G401 (cell line): ENCODE measurements around the gene CCL2. TPM values are rescaled to one million over a fixed set of nuclear protein-coding genes. Genes with fewer than 3 reads are reported as not detected.

Experiments
- DNase-seq: peaks from one replicate; pipeline ENCODE4 v3.0.0-alpha.2; 2015; ENCODE audit warnings: low spot score
- in situ Hi-C: cut with HindIII; loops from 2 replicates; pipeline ENCODE4 v1.10.0; 2016; ENCODE audit warnings: low sequenced_read_pairs, mixed read lengths
- total RNA-seq: library from RNA; depleted of rRNA; stranded (reverse); fragments of >200 nt; shearing (Covaris generic); gene quantifications from 2 replicates; pipeline ENCODE4 v1.2.3, GENCODE V29; 2014

CCL2 gene
- total RNA-seq, 1 experiment from 2014 or later: not detected

GRCh38 chr17:34236281-34236892, 18.7 kb upstream of the CCL2 start:
- in situ Hi-C loops: no loop called here
- DNase-seq: no peak

GRCh38 chr17:34237458-34237857, 17.6 kb upstream of the CCL2 start:
- DNase-seq: no peak
- in situ Hi-C loops: no loop called here

DNA sequence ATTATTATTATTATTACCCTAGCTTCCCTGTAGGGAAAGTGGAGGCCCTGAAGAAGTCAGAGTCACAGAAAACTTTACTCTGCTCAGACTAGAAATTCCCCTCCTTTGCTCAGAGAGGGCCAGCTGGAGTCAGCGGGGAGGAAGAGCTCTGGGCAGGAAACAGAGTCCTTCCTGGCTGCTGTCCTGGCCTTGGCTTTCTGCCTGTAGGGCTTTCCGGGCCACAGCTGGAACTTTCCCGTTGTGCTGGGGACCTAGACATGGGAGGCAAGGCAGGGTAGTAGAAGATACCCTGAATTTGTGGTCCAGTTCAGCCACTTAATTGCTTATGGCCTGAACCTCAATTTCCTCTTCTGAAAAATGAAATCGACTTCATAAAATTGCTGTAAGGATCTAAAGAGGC, 14.0 kb upstream of the CCL2 start:
- DNase-seq: peak; percentile 7
- in situ Hi-C loops: no loop called here

GRCh38 chr17:34242587-34243363, 12.3 kb upstream of the CCL2 start:
- in situ Hi-C loops: no loop called here
- DNase-seq: no peak

- in situ Hi-C loops: no loop called here
- no peak for DNase-seq
These were observed 11.4 kb upstream of the CCL2 start for GRCh38 chr17:34243364-34244320.

- in situ Hi-C loops: no loop called here
- DNase-seq: no peak
These were observed 9.7 kb upstream of the CCL2 start for GRCh38 chr17:34245351-34245905.

GRCh38 chr17:34246446-34246845, 8.6 kb upstream of the CCL2 start:
- DNase-seq: no peak
- in situ Hi-C loops: no loop called here

GRCh38 chr17:34246881-34247280, 8.2 kb upstream of the CCL2 start:
- no peak for DNase-seq
- in situ Hi-C loops: no loop called here

GRCh38 chr17:34248511-34249024, 6.5 kb upstream of the CCL2 start:
- DNase-seq: no peak
- in situ Hi-C loops: no loop called here

DNA sequence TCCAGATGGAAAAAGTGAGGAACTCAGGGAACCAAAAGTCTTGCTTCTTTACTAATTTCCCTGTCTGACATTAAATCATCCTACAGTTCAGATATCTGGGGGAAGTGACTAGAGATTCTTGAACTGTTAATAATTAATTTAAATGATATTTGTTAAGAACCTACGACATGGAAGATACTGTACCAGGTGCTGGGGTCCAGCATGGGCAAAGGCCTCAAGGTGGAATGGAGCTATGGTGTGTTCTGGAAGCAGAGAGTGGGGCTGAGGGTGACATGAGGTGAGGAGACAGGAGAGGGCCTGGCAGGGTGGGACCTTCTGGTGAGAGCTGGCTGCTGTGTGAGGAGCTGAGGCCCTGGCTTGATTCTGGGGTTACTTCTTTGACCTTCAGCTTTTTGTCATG, 6.0 kb upstream of the CCL2 start:
- DNase-seq: no peak
- in situ Hi-C loops: no loop called here

GRCh38 chr17:34249478-34249877, 5.6 kb upstream of the CCL2 start:
- in situ Hi-C loops: no loop called here

DNA sequence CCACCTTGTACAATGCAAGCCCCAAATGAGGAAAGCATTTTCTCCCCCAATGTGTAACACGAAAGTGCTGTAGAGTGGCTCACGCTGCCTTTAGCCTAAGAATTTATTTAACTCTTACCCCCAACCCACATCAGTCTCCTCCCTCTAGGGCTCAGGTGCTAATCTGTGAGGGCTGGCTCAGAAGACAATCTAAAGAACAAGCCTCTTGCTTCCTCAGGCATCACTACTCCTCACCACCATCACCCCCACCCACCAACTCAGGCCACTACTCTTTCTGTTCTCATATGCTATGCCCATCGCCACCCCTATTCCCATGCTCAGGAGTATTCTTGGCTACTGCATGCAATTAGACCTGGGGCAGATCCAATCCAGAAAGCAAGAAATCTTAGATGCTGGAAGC, 3.9 kb upstream of the CCL2 start:
- in situ Hi-C loops: no loop called here
- DNase-seq: no peak

More at GRCh38 chr17:34249478-34249877, 5.6 kb upstream of the CCL2 start:
- DNase-seq: no peak

GRCh38 chr17:34252095-34252443, 3.0 kb upstream of the CCL2 start:
- no peak for DNase-seq

DNA sequence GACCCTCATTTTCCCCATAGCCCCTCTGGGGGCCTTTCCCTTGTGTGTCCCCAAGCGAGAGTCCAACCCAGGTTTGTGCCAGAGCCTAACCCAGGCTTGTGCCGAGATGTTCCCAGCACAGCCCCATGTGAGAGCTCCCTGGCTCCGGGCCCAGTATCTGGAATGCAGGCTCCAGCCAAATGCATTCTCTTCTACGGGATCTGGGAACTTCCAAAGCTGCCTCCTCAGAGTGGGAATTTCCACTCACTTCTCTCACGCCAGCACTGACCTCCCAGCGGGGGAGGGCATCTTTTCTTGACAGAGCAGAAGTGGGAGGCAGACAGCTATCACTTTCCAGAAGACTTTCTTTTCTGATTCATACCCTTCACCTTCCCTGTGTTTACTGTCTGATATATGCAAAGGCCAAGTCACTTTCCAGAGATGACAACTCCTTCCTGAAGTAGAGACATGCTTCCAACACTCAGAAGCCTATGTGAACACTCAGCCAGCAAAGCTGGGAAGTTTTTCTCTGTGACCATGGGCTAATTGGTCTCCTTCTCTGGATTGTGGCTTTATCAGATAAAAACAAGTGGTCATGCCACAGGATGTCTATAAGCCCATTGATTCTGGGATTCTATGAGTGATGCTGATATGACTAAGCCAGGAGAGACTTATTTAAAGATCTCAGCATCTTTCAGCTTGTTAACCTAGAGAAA, 2.5 kb upstream of the CCL2 start:
- DNase-seq: peak; percentile 65
- in situ Hi-C loops: no loop called here

More at GRCh38 chr17:34252095-34252443, 3.0 kb upstream of the CCL2 start:
- in situ Hi-C loops: no loop called here

- DNase-seq: no peak
- in situ Hi-C loops: no loop called here
These were observed 2.0 kb upstream of the CCL2 start for GRCh38 chr17:34253139-34253525.

- in situ Hi-C loops: no loop called here
- no peak for DNase-seq
These were observed 939 bp upstream of the CCL2 start for GRCh38 chr17:34254146-34254545.

GRCh38 chr17:34255381-34255732, 272 bp downstream of the CCL2 start:
- no peak for DNase-seq
- in situ Hi-C loops: no loop called here

- no peak for DNase-seq
- in situ Hi-C loops: no loop called here
These were observed 756 bp downstream of the CCL2 start for GRCh38 chr17:34255841-34256240.
